K562 (cell line): ENCODE measurements around the gene MYMX. TPM values are rescaled to one million over a fixed set of nuclear protein-coding genes. Genes with fewer than 3 reads are reported as not detected.

Source experiments
- CBX1 ChIP-seq: sonication (generic); IDR thresholded peaks from 2 replicates; pipeline ENCODE4 v1.6.1; 2016; ENCODE audit warnings: antibody characterized with exemption, low read depth, mild to moderate bottlenecking
- CBX5 ChIP-seq: IDR thresholded peaks from 2 replicates; pipeline ENCODE4 v1.6.1; 2014; ENCODE audit warnings: low read depth, borderline replicate concordance
- CHD2 ChIP-seq: IDR thresholded peaks from 2 replicates; pipeline ENCODE4 v1.6.1; 2011; ENCODE audit warnings: low read depth, low read length
- HSF4 ChIP-seq: fragments of 250-450 bp; sonication (Bioruptor Pico); IDR thresholded peaks from 2 replicates; pipeline ENCODE4 v2.1.2; 2022; ENCODE audit warnings: mild to moderate bottlenecking, moderate library complexity, borderline replicate concordance
- LARP7 ChIP-seq: fragments of 450-650 bp; IDR thresholded peaks from 2 replicates; pipeline ENCODE4 v1.6.1; 2016
- MTA3 ChIP-seq: fragments of 450-650 bp; formaldehyde crosslinking; IDR thresholded peaks from 2 replicates; pipeline ENCODE4 v1.6.1; 2017; ENCODE audit warnings: mild to moderate bottlenecking, borderline replicate concordance
- NCOA4 ChIP-seq: fragments of 450-650 bp; IDR thresholded peaks from 2 replicates; pipeline ENCODE4 v1.6.1; 2018; ENCODE audit warnings: mild to moderate bottlenecking; ENCODE audit not compliant: partially characterized antibody
- NEUROD1 ChIP-seq: fragments of 150-350 bp; IDR thresholded peaks from 2 replicates; pipeline ENCODE4 v1.6.1; 2014; ENCODE audit warnings: borderline replicate concordance, low read length, low read depth; ENCODE audit not compliant: partially characterized antibody
- SMAD4 ChIP-seq: fragments of 250-450 bp; sonication (Bioruptor Pico); conservative IDR thresholded peaks from 2 replicates; pipeline ENCODE4 v1.8.0; 2021; ENCODE audit warnings: inconsistent platforms, mild to moderate bottlenecking, moderate library complexity
- TCF7 ChIP-seq: sonication (generic); IDR thresholded peaks from 2 replicates; pipeline ENCODE4 v1.6.1; 2016; ENCODE audit warnings: antibody characterized with exemption, borderline replicate concordance
- ZNF217 ChIP-seq: sonication (generic); formaldehyde crosslinking; IDR thresholded peaks from 2 replicates; pipeline ENCODE4 v1.8.0; 2022; ENCODE audit warnings: mild to moderate bottlenecking, missing genetic modification reagents
- ZNF23 ChIP-seq: fragments of 250-450 bp; sonication (Bioruptor Pico); IDR thresholded peaks from 2 replicates; pipeline ENCODE4 v1.4.0; 2020; ENCODE audit warnings: mild to moderate bottlenecking
- ZNF316 ChIP-seq: fragments of 450-650 bp; IDR thresholded peaks from 2 replicates; pipeline ENCODE4 v1.6.1; 2016
- polyA plus RNA-seq, 8 experiments: library from polyadenylated mRNA; depleted of rRNA in 4 of 8; stranded (reverse) in 5 of 8; unstranded in 3 of 8; fragments of >200 nt; fragmentation: Nextera tagmentation in 2 of 8; fragmentation: Illumina TruSeq in 1 of 8; extraction: Ambion mirVana in 2 of 8; extraction: Trizol in 1 of 8; gene quantifications; 2 replicates each; pipeline versions ENCODE4 v1.2.1 to v1.2.3, GENCODE V29; 2011 to 2014; ENCODE audit warnings: inconsistent platforms in 1 of 8, missing spikeins in 1 of 8
- total RNA-seq, 7 experiments: library from RNA; depleted of rRNA in 6 of 7; stranded (reverse); fragments of >200 nt in 6 of 7; fragmentation: Illumina TruSeq in 2 of 7; extraction: Trizol in 2 of 7; gene quantifications; 2 replicates each; pipeline versions ENCODE4 v1.2.1 to v1.2.3, GENCODE V29; 2011 to 2021; ENCODE audit warnings: low replicate concordance in 1 of 7
- TF ChIP-seq, protein P1 (sequence below), 2 experiments: fragments of 450-650 bp; IDR thresholded peaks; 2 replicates each; pipeline ENCODE4 v1.6.1; 2016; ENCODE audit warnings: mild to moderate bottlenecking in 2 of 2, borderline replicate concordance in 1 of 2, low read depth in 1 of 2, moderate library complexity in 1 of 2
- TF ChIP-seq, protein P2 (sequence below), 2 experiments: fragments of 150-350 bp in 1 of 2; IDR thresholded peaks; 2 replicates each; pipeline ENCODE4 v1.6.1; 2012 to 2016; ENCODE audit warnings: low read depth in 2 of 2, low read length in 2 of 2, mild to moderate bottlenecking in 1 of 2, moderate library complexity in 1 of 2
- TF ChIP-seq, protein P3 (sequence below): sonication (generic); formaldehyde crosslinking; IDR thresholded peaks from 2 replicates; pipeline ENCODE4 v1.9.0; 2022; ENCODE audit warnings: mild to moderate bottlenecking, missing genetic modification reagents

The MYMX gene
- total and polyA plus RNA-seq, 9 of the 15 experiments (the other 6 are each of a cell fraction or from before 2014, with no cell fraction given): 0.12 TPM; not detected in 8

DNA sequence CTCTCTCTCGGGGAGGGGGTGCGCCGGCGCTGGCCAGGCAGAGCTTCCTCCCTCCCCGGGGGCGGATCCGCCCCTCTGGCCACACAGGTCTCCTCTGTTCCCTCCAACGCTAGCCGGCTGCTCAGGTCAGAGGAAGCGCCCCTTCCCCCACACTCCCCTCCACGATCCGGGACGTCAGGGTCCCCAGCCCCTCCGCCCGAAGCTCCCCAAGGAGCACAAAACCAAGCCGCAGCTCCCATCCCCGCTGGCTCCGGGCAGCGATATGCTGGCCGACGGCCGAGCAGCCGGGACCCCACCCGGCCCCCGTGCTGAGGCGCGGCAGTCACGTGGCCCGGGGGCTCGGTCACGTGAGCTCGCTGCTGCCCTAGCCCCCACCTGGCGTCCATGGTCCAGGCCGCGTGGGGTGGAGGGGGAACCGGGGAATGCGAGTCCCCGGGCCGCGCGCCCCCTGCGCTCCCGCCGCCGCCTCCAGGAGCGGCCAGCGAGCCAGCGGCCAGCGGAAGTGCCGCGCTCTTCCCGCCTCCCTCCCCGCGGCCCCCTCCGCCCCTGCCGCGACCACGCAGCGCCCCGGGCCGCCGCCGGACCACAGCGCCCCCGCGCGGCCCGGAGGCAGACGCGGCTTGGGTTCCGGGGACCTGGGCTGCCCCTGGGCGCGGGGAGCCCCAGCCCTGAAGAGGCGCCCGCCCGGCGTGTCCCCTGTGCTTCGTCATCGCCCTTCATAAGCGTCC is 40.5 kb downstream of the MYMX start, which contains the start of gene SLC35B2 (continued):
- TF ChIP-seq, protein P1, sequence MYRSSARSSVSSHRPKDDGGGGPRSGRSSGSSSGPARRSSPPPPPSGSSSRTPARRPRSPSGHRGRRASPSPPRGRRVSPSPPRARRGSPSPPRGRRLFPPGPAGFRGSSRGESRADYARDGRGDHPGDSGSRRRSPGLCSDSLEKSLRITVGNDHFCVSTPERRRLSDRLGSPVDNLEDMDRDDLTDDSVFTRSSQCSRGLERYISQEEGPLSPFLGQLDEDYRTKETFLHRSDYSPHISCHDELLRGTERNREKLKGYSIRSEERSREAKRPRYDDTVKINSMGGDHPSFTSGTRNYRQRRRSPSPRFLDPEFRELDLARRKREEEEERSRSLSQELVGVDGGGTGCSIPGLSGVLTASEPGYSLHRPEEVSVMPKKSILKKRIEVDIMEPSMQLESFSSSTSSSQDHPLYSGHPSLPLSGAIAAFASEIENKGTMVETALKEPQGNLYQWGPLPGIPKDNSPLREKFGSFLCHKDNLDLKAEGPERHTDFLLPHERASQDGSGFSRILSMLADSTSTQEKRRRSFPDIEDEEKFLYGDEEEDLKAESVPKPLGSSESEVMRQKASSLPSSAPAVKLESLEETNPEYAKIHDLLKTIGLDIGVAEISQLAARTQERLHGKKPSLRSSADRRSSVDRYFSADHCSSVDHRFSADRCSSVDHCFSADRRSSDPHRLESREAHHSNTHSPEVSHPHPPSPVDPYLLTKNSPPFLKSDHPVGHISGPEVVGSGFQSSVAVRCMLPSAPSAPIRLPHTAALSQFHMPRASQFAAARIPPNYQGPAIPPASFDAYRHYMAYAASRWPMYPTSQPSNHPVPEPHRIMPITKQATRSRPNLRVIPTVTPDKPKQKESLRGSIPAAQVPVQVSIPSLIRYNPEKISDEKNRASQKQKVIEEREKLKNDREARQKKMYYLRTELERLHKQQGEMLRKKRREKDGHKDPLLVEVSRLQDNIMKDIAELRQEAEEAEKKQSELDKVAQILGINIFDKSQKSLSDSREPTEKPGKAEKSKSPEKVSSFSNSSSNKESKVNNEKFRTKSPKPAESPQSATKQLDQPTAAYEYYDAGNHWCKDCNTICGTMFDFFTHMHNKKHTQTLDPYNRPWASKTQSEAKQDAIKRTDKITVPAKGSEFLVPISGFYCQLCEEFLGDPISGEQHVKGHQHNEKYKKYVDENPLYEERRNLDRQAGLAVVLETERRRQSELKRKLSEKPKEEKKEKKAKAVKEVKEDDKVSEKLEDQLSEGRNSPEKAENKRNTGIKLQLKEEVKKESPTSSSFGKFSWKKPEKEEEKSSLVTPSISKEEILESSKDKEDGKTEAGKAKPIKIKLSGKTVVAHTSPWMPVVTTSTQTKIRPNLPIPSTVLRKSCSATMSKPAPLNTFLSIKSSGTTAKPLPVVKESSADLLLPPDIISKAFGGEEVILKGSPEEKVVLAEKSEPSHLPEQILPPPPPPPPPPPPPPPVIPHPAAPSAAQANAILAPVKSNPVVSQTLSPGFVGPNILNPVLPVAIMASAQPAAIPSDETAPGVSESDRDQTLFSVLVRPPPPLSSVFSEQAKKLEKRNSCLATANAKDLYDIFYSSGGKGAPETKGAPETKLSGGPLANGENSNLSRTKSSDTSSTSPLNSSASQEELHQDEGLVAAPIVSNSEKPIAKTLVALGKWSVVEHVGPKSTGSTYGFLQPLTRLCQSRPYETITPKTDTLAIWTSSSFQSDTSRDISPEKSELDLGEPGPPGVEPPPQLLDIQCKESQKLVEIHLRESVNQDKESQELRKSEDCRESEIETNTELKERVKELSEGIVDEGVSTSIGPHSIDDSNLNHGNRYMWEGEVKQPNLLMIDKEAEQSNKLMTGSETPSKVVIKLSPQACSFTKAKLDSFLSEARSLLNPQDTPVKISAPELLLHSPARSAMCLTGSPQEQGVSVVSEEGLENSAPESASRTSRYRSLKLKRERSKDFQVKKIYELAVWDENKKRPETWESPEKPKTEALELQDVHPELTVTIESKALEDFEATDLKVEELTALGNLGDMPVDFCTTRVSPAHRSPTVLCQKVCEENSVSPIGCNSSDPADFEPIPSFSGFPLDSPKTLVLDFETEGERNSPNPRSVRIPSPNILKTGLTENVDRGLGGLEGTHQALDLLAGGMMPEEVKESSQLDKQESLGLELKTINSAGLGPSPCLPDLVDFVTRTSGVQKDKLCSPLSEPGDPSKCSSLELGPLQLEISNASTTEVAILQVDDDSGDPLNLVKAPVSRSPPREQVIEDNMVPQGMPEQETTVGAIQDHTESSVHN (IDR thresholded peaks at IDR 0.05; ENCODE audit: borderline replicate concordance in 1 of 2, low read depth in 1 of 2): no peak
- no peak for TF ChIP-seq ZNF23 (CRISPR knock-in tag)
- TF ChIP-seq ZNF316: peak; percentile 61
- no peak for TF ChIP-seq TCF7
- TF ChIP-seq LARP7: no peak
- TF ChIP-seq, protein P2, sequence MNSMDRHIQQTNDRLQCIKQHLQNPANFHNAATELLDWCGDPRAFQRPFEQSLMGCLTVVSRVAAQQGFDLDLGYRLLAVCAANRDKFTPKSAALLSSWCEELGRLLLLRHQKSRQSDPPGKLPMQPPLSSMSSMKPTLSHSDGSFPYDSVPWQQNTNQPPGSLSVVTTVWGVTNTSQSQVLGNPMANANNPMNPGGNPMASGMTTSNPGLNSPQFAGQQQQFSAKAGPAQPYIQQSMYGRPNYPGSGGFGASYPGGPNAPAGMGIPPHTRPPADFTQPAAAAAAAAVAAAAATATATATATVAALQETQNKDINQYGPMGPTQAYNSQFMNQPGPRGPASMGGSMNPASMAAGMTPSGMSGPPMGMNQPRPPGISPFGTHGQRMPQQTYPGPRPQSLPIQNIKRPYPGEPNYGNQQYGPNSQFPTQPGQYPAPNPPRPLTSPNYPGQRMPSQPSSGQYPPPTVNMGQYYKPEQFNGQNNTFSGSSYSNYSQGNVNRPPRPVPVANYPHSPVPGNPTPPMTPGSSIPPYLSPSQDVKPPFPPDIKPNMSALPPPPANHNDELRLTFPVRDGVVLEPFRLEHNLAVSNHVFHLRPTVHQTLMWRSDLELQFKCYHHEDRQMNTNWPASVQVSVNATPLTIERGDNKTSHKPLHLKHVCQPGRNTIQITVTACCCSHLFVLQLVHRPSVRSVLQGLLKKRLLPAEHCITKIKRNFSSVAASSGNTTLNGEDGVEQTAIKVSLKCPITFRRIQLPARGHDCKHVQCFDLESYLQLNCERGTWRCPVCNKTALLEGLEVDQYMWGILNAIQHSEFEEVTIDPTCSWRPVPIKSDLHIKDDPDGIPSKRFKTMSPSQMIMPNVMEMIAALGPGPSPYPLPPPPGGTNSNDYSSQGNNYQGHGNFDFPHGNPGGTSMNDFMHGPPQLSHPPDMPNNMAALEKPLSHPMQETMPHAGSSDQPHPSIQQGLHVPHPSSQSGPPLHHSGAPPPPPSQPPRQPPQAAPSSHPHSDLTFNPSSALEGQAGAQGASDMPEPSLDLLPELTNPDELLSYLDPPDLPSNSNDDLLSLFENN (IDR thresholded peaks at IDR 0.05; ENCODE audit: low read depth in 2 of 2, low read length in 2 of 2): peak in 1 of 2 experiments; percentile 80; a peak in 2 of 4 replicates
- no peak for TF ChIP-seq ZNF217
- TF ChIP-seq NEUROD1: peak; percentile 49
- peak; percentile 30; the same call in 1 of the 2 replicates for TF ChIP-seq CBX5
- TF ChIP-seq MTA3: no peak; the same call in none of the 2 replicates
- TF ChIP-seq, protein P3, sequence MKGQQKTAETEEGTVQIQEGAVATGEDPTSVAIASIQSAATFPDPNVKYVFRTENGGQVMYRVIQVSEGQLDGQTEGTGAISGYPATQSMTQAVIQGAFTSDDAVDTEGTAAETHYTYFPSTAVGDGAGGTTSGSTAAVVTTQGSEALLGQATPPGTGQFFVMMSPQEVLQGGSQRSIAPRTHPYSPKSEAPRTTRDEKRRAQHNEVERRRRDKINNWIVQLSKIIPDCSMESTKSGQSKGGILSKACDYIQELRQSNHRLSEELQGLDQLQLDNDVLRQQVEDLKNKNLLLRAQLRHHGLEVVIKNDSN (CRISPR knock-in tag): peak; percentile 98
- peak; percentile 75; the same call in 1 of the 2 replicates for TF ChIP-seq SMAD4 (CRISPR knock-in tag)
- no peak for TF ChIP-seq CHD2
- no peak for TF ChIP-seq NCOA4
- peak; percentile 65; the same call in 1 of the 2 replicates for TF ChIP-seq CBX1
- TF ChIP-seq HSF4: no peak
